BLaER1 treated with 17β-estradiol and CSF1 and Interleukin-3, amounts not matched to agents 10 nM and 100 nM (cell line): ENCODE data around the gene NAPB.

Experiments
- H3K27ac ChIP-seq, 11 experiments: shearing (Covaris generic); formaldehyde crosslinking; 2 replicates each; pipeline ENCODE4 v1.8.1; 2022
- H3K27me3 ChIP-seq, 11 experiments: shearing (Covaris generic); formaldehyde crosslinking; 2 replicates each; pipeline ENCODE4 v1.8.1; 2022
- H3K36me3 ChIP-seq, 11 experiments: shearing (Covaris generic); formaldehyde crosslinking; 2 replicates each; pipeline ENCODE4 v1.8.1; 2022
- H3K4me1 ChIP-seq, 10 experiments: shearing (Covaris generic); formaldehyde crosslinking; 2 replicates each; pipeline ENCODE4 v1.8.1; 2022
- H3K4me2 ChIP-seq, 11 experiments: shearing (Covaris generic); formaldehyde crosslinking; 2 replicates each; pipeline ENCODE4 v1.8.1; 2022
- H3K4me3 ChIP-seq, 10 experiments: shearing (Covaris generic); formaldehyde crosslinking; 2 replicates each; pipeline ENCODE4 v1.8.1; 2022
- H3K9ac ChIP-seq, 11 experiments: shearing (Covaris generic); formaldehyde crosslinking; 2 replicates each; pipeline ENCODE4 v1.8.1; 2022
- H3K9me3 ChIP-seq, 11 experiments: shearing (Covaris generic); formaldehyde crosslinking; replicated peaks in 1 of 11; 2 replicates each; pipeline ENCODE4 v1.8.1; 2022
- H4K20me1 ChIP-seq, 11 experiments: shearing (Covaris generic); formaldehyde crosslinking; 2 replicates each; pipeline ENCODE4 v1.8.1; 2022
- Cebpa-rat ChIP-seq, 11 experiments: shearing (Covaris generic); IDR thresholded peaks; 2 replicates each; pipeline ENCODE4 v1.8.1; 2022

Gene NAPB

DNA sequence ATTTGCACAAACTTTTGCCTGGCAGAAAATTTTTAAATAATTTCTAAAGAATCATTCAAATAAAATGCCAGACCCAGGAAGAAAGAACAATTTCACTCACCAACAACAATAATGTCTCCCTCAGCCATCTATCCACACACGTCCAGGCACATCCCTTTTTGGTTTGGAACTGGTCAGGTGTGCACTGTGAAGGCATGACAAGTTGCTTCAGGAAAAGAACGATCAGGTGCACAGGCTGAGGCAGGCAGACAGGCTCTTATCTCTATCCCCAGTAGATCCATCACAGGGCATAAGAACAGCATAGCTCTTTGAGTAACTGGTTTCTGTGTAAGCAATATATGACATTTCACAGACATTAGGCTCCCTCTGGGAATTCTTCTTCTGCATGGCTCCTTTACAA lies 88.8 kb downstream of the NAPB start:
- TF ChIP-seq Cebpa-rat (IDR thresholded peaks at IDR 0.05): no peak
- H3K4me1 ChIP-seq: peaks cover 34 to 64% (median 50%) of the 10 kb centered on the region in 10 experiments
- H3K4me2 ChIP-seq: peak overlapping the region; percentile 71 to 88 (median 83)

GRCh38 chr20:23331450-23332350 lies 89.6 kb downstream of the NAPB start:
- Histone ChIP-seq H3K9ac (peak overlapping the region in 1 of 11 experiments; percentile 7; a peak in 2 of 22 replicates), H3K4me3 (0 out of 20 replicates have a peak overlapping the region, but pooled peaks of 1 of the 10 experiments have one; percentile 0), H3K4me2 (peak overlapping the region; percentile 71 to 88 (median 83)), H3K4me1 (peaks cover 34 to 61% (median 54%) of the 10 kb centered on the region in 10 experiments), H3K36me3 (no peaks in the 10 kb centered on the region), H4K20me1 (no peaks in the 10 kb centered on the region), H3K27ac (peak overlapping the region; percentile 5 to 67 (median 36); a peak in 17 of 22 replicates), H3K9me3 (peaks cover 8 to 22% (median 12%) of the 10 kb centered on the region in 11 experiments; a peak in 20 of 22 replicates), H3K27me3 (no peaks in the 10 kb centered on the region)
- no peak for TF ChIP-seq Cebpa-rat (IDR thresholded peaks at IDR 0.05)

More for the DNA sequence above, 88.8 kb downstream of the NAPB start:
- H3K27ac ChIP-seq: peak overlapping the region in 5 of 11 experiments; percentile 21 to 67 (median 50); a peak in 9 of 22 replicates
- H4K20me1 ChIP-seq: no peaks in the 10 kb centered on the region
- no peaks in the 10 kb centered on the region for H3K36me3 ChIP-seq
- peaks cover 8 to 22% (median 12%) of the 10 kb centered on the region in 11 experiments; a peak in 20 of 22 replicates for H3K9me3 ChIP-seq
- H3K9ac ChIP-seq: no peak overlapping the region
- H3K27me3 ChIP-seq: no peaks in the 10 kb centered on the region
- no peak overlapping the region for H3K4me3 ChIP-seq

- no peaks in the 10 kb centered on the region for H4K20me1 ChIP-seq
- no peak for TF ChIP-seq Cebpa-rat (IDR thresholded peaks at IDR 0.05)
- H3K4me2 ChIP-seq: no peak overlapping the region
- no peaks in the 10 kb centered on the region for H3K36me3 ChIP-seq
- peaks cover 8 to 22% (median 12%) of the 10 kb centered on the region in 11 experiments; a peak in 20 of 22 replicates for H3K9me3 ChIP-seq
- H3K27ac ChIP-seq: no peak overlapping the region
- no peak overlapping the region for H3K4me3 ChIP-seq
- H3K4me1 ChIP-seq: peaks cover 28 to 41% (median 38%) of the 10 kb centered on the region in 10 experiments
- H3K9ac ChIP-seq: no peak overlapping the region
- no peaks in the 10 kb centered on the region for H3K27me3 ChIP-seq
These were observed 93.5 kb downstream of the NAPB start for GRCh38 chr20:23327617-23328333.

GRCh38 chr20:23326774-23327173 lies 94.5 kb downstream of the NAPB start:
- 0 out of 22 replicates have a peak overlapping the region, but pooled peaks of 1 of the 11 experiments have one; percentile 2 for H3K27ac ChIP-seq
- H3K9ac ChIP-seq: no peak overlapping the region
- no peaks in the 10 kb centered on the region for H3K27me3 ChIP-seq
- no peaks in the 10 kb centered on the region for H3K36me3 ChIP-seq
- H3K9me3 ChIP-seq: peaks cover 8 to 22% (median 12%) of the 10 kb centered on the region in 11 experiments; a peak in 20 of 22 replicates
- no peaks in the 10 kb centered on the region for H4K20me1 ChIP-seq
- no peak overlapping the region for H3K4me3 ChIP-seq
- no peak for TF ChIP-seq Cebpa-rat (IDR thresholded peaks at IDR 0.05)
- H3K4me1 ChIP-seq: peaks cover 18 to 31% (median 28%) of the 10 kb centered on the region in 10 experiments
- H3K4me2 ChIP-seq: peak overlapping the region in 9 of 11 experiments; percentile 27 to 70 (median 52); a peak in 17 of 22 replicates

DNA sequence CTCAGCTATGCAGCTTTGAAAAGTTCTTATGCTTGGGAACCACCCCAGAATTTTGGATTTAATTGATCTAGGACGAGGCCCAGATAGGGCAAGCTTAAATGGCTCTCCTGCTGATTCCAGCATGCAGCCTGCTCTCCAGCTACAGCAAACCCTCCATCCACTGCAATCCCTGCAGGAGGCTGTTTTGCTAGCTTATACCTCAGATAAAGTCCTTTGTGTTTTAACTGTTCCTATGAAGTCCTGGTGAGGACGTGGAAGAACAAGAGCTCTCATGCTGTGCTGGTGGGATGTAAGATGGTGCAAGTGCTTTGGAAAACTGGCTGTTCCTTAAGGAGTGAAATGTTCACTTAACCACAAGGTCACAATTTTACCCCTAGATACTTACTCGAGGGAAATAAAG lies 96.2 kb downstream of the NAPB start:
- no peak for TF ChIP-seq Cebpa-rat (IDR thresholded peaks at IDR 0.05)
- H3K36me3 ChIP-seq: no peaks in the 10 kb centered on the region

More for the DNA sequence above, 96.2 kb downstream of the NAPB start:
- H3K4me3 ChIP-seq: no peak overlapping the region
- H3K27me3 ChIP-seq: no peaks in the 10 kb centered on the region
- H3K4me2 ChIP-seq: no peak overlapping the region
- peaks cover 8 to 17% (median 15%) of the 10 kb centered on the region in 10 experiments; a peak in 18 of 20 replicates for H3K4me1 ChIP-seq
- no peak overlapping the region for H3K9ac ChIP-seq
- no peak overlapping the region for H3K27ac ChIP-seq
- peaks cover 17 to 33% (median 25%) of the 10 kb centered on the region in 11 experiments; a peak in 21 of 22 replicates for H3K9me3 ChIP-seq
- no peaks in the 10 kb centered on the region for H4K20me1 ChIP-seq
